NCI-H524 (cell line): ENCODE results near the gene HMOX2.

Experiments
- DNase-seq, 2 experiments: peaks; one replicate each; lab custom pipeline; 2025; lab: John Stamatoyannopoulos, UW

Gene HMOX2

DNA sequence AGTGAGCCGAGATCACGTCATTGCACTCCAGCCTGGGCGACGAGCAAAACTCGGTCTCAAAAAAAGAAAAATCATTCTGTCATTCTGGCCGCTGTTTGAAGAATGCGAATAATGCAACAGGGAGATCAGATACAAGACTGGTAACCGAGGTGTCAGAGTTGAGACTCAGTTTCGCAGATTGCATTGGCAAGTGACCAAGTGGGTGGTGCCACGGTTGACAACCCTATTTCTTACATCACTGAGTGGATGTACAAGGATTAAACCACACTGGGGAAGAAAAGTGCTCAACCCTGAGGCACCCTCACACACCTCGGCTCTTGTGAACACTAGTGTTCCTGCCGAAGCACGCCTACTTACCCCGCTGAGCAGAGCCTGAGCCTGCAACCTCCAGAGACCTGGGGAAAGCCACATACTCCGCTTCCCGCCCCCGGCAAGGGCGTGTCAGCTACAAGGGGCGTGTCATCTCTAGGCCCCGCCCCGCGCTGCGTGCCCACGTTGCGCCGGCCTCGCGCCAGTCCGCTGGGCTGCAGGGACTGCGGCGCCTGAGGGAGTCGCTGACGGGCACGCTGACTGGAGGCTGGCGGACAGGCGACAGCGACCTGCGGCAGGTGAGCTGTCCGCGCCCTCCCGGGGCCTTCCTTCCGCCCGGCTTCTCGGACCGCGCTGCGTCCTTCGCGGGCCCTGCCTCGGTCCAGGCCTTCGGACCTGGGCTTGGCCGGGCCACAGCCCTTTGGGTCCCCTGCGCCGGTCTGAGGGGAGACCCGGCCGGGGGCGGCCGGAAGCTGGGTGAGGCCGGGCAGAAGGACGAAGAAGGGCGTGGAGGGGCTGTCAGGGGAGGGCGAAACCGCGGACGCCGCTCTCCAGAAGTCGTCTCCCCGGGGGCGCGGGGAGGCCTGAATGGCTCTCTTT is at the start of gene HMOX2:
Gene HMOX2, plus strand, starts transcription at position 519 of the 909 bp plus-strand sequence. CDS start 29,127 bp downstream, outside the sequence.
- peak; percentile 76 to 94 for DNase-seq

GRCh38 chr16:4426722-4427372 is 49.4 kb upstream of the HMOX2 start:
- DNase-seq: no peak

GRCh38 chr16:4428500-4428899 is 47.7 kb upstream of the HMOX2 start:
- no peak for DNase-seq

- DNase-seq: no peak
Observed at GRCh38 chr16:4431023-4431422, 45.2 kb upstream of the HMOX2 start.

DNA sequence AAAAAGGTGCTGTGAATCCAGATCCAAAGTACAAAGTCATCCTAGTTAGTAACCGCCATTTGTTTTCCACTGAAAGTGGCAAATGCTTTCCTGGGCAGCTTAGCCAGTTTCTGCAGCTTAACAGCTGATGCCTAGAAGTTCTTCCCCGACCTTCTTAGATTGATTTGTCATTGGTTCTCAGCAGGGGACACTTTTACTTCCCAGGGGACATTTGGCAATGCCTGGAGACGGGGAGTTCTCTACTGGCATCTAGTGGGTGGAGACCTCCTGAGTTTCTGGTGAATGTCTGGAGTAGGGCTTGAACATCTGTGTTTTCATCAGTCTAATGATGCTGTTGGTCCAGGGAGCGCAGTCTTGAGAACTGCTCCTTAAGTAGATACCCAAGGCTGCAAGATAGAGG is 43.0 kb upstream of the HMOX2 start:
- DNase-seq: peak; percentile 15 to 36

- no peak for DNase-seq
Observed at GRCh38 chr16:4433914-4434787, 42.0 kb upstream of the HMOX2 start.

- DNase-seq: no peak
Observed at GRCh38 chr16:4435337-4436067, 40.7 kb upstream of the HMOX2 start.

- no peak for DNase-seq
Observed at GRCh38 chr16:4437366-4437765, 38.8 kb upstream of the HMOX2 start.

- no peak for DNase-seq
Observed at GRCh38 chr16:4442371-4442770, 33.8 kb upstream of the HMOX2 start.

DNA sequence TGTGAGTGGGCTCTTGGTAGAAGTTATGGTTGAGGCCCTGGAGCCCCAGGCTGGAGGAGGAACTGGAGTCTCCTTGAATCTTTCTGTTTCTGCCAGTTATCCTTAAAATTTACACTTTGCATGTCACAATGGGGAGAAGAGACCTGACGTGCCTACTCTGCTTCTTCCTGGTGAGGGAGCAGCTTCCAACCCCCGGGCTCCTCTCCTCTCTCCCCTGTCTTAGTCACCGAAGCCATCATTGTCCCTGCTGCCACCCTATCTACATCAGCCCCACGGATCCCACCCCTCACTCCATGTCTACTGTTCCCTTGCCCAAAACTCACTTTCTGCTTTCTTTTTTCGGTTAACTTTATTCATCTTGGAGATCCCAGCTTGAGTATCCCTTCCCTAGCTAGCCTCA is 32.9 kb upstream of the HMOX2 start:
- DNase-seq: no peak

GRCh38 chr16:4443986-4444385 is 32.2 kb upstream of the HMOX2 start:
- no peak for DNase-seq

DNA sequence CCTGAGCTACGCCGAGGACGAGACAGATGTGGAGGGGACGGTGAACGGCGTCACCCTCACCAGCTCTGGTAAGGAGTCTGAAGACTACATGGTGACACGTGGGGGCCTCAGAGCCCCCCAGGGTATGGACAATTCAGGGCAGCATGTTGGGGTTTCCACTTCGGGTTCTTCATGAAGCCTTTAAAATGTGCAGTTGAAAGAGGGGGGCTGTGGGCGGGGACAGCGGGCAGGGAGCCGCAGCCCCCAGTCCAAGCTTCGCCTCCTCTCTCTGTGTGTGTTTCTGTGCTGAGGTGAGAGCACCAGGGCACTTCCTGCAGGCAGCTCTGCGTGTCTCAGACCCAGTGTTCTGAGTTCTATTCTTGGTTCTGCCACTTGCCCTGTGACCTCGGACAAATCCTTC is 25.8 kb upstream of the HMOX2 start:
- DNase-seq: no peak

DNA sequence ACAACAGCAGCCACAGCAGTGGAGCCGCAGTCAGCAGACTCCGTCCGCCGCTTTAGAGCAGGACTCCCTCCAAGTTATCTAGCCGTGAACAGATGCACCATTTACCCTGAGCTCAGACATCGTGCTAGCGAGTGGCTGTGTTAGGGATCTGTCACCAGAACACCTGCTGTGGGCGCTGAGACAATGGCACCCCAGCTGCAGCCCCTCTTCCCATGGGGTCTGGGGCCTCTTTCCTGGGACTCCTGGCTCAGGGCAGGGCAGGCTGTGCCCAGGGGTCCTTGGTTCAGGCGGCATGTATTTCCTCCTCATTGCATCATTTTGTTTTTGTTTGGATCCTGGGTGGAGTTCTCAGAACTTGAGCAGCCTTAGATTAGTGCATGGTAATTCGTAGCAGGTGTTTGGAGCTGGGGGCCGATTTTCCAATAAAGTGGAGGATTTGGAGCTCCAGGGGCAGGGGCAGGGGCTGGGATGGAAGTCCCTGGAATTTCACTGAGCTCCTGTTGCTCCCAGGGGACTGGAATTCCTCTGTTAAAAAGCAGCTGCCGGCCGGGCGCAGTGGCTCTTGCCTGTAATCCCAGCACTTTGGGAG is 25.2 kb upstream of the HMOX2 start:
- peak; percentile 29 to 68 for DNase-seq

DNA sequence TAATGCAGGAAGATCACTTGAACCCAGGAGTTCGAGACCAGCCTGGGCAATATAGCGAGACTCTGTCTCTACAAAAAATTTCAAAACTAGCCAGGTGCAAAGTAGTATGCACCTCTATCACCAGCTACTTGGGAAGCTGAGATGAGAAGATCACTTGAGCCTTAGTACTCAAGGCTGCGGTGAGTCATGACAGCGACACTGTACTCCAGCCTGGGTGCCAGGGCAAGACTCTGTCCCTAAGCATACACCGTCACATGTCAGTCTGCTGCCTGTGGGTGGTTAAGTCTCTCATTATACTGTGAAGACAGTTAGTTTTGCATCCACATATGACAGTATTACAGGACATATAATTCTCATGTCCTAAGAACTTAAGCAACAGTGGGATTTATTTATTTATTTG is 23.5 kb upstream of the HMOX2 start:
- DNase-seq: no peak

DNA sequence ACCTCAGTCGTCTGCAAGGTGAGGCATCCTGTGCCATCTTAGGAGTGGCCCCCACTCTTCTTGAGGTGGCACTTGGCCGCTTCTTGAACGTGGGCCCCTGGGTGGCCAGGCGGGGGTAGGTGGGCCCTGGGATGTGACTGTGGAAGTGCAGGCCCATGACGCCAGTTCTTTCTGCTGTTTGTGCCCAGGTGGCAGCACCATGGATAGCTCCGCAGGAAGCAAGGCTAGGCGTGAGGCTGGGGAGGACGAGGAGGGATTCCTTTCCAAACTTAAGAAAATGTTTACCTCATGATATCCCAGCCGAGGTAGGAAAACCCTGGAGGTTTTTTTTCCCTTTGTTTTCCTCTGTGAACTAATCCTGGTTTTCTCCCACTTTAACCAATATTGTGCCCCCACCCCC is 21.6 kb upstream of the HMOX2 start:
- DNase-seq: no peak

DNA sequence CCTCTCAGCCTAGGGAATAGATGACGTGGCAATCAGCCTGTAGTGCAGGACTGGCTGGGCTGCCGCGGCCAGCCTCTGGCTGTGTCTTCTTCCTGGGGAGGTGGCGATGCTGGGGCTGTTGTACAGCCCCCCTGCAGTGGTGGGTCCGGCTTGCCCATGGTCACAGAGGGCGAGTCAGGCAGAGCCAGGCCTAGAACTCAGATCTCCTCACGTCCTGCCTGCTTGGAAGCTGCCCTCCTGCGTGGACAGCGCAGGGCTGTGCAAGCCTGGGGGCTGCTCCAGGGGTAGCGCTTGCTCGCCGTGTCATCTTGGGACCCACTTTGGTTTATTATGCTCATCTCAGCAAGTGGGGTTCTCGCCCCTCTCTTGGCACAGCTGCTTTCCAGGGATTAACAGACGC is 21.1 kb upstream of the HMOX2 start:
- no peak for DNase-seq

- DNase-seq: no peak
Observed at GRCh38 chr16:4455951-4456350, 20.2 kb upstream of the HMOX2 start.

DNA sequence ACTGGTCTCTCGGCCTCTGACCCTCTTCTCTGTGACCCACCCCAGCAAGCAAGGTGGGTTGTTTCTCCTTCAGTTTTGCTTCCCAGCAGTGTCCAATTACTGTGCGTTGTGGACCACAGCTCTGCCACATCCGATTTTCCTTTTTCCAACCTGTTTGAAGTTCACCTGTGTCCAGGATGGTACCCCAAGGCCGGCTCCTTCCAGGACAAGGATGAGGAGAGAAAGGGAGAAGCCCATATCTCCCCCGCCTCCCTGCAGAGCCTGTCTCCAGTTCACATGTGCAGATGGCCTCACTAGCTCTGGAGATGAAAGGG is 15.3 kb upstream of the HMOX2 start:
- DNase-seq: no peak

- DNase-seq: no peak
Observed at GRCh38 chr16:4461250-4462085, 14.7 kb upstream of the HMOX2 start.

- DNase-seq: no peak
Observed at GRCh38 chr16:4463522-4464163, 12.6 kb upstream of the HMOX2 start.
